HFFc6 (cell line): Measurements from ENCODE around the gene HDAC9. TPM values are rescaled to one million over a fixed set of nuclear protein-coding genes. Genes with fewer than 3 reads are reported as not detected.
A peak's percentile ranks its signal among the peaks of the same experiment; 100 is the strongest.

Source experiments
- DNase-seq: peaks from one replicate; pipeline ENCODE4 v3.0.0-alpha.2; 2018
- H3K27ac Mint-ChIP-seq: 2 replicates; pipeline ENCODE4 v1.8.0; 2020; ENCODE audit warnings: mild to moderate bottlenecking, mixed read lengths
- H3K27me3 Mint-ChIP-seq: 2 replicates; pipeline ENCODE4 v1.8.0; 2021; ENCODE audit warnings: mild to moderate bottlenecking, moderate library complexity, mixed read lengths; ENCODE audit not compliant: insufficient read depth
- H3K36me3 Mint-ChIP-seq: 2 replicates; pipeline ENCODE4 v1.8.0; 2021; ENCODE audit warnings: low read depth, mixed read lengths
- H3K4me1 Mint-ChIP-seq: 2 replicates; pipeline ENCODE4 v1.8.0; 2020; ENCODE audit warnings: low read depth, mixed read lengths
- H3K4me3 Mint-ChIP-seq: 2 replicates; pipeline ENCODE4 v1.8.0; 2020; ENCODE audit warnings: mild to moderate bottlenecking, moderate library complexity, mixed read lengths
- H3K9me3 Mint-ChIP-seq: 2 replicates; pipeline ENCODE4 v1.8.0; 2020; ENCODE audit warnings: mild to moderate bottlenecking, mixed read lengths
- CTCF ChIP-seq: fragments of 200-600 bp; sonication (generic); IDR thresholded peaks from 2 replicates; pipeline ENCODE4 v1.5.0; 2021; ENCODE audit warnings: antibody characterized with exemption, mild to moderate bottlenecking
- total RNA-seq, 6 experiments: library from RNA; stranded (reverse); fragmentation: NEBNext Ultra II Directional; extraction: Animal tissue kit (Norgen Biotek cat#: 25700); gene quantifications; 2 replicates in 1 of 6; 3 replicates in 5 of 6; pipeline ENCODE4 v1.2.3, GENCODE V29; 2021

Gene HDAC9
- total RNA-seq, 6 experiments from 2014 or later: 11.5 to 29.2 (median 13.2) TPM

GRCh38 chr7:18515067-18515466 is 19.5 kb downstream of the HDAC9 start:
- no peaks in the 10 kb centered on the region for H3K9me3 Mint-ChIP-seq
- H3K4me1 Mint-ChIP-seq: peaks cover 80% of the 10 kb centered on the region
- peak; percentile 45 for DNase-seq
- H3K4me3 Mint-ChIP-seq: peak overlapping the region; percentile 47; the same call in 1 of the 2 replicates
- peaks cover 39% of the 10 kb centered on the region for H3K36me3 Mint-ChIP-seq
- no peak for TF ChIP-seq CTCF
- H3K27ac Mint-ChIP-seq: peak overlapping the region; percentile 81
- no peaks in the 10 kb centered on the region; the same call in 1 of the 2 replicates for H3K27me3 Mint-ChIP-seq

- peaks cover 47% of the 10 kb centered on the region for H3K36me3 Mint-ChIP-seq
- no peak for DNase-seq
- H3K4me3 Mint-ChIP-seq: no peak overlapping the region
- peaks cover 80% of the 10 kb centered on the region for H3K4me1 Mint-ChIP-seq
- no peak for TF ChIP-seq CTCF
- no peak overlapping the region for H3K27ac Mint-ChIP-seq
- no peaks in the 10 kb centered on the region for H3K9me3 Mint-ChIP-seq
- H3K27me3 Mint-ChIP-seq: no peaks in the 10 kb centered on the region; the same call in 1 of the 2 replicates
These were observed 22.1 kb downstream of the HDAC9 start for GRCh38 chr7:18517646-18518045.

GRCh38 chr7:18518555-18518954 is 23.0 kb downstream of the HDAC9 start:
- DNase-seq: no peak
- Mint-ChIP-seq H3K36me3 (peaks cover 48% of the 10 kb centered on the region), H3K4me1 (peaks cover 80% of the 10 kb centered on the region), H3K9me3 (no peaks in the 10 kb centered on the region), H3K4me3 (no peak overlapping the region), H3K27me3 (no peaks in the 10 kb centered on the region; the same call in 1 of the 2 replicates), H3K27ac (no peak overlapping the region)
- TF ChIP-seq CTCF: no peak

GRCh38 chr7:18520450-18521235 is 25.1 kb downstream of the HDAC9 start:
- no peak for TF ChIP-seq CTCF
- Mint-ChIP-seq H3K4me3 (peak overlapping the region; percentile 70), H3K9me3 (no peaks in the 10 kb centered on the region), H3K27me3 (no peaks in the 10 kb centered on the region; the same call in 1 of the 2 replicates), H3K27ac (peak overlapping the region; percentile 86), H3K4me1 (peaks cover 67% of the 10 kb centered on the region), H3K36me3 (peaks cover 47% of the 10 kb centered on the region)
- DNase-seq: peak; percentile 68

- no peaks in the 10 kb centered on the region for H3K9me3 Mint-ChIP-seq
- H3K4me3 Mint-ChIP-seq: peak overlapping the region; percentile 70; the same call in 1 of the 2 replicates
- no peak for TF ChIP-seq CTCF
- peaks cover 47% of the 10 kb centered on the region for H3K36me3 Mint-ChIP-seq
- peak overlapping the region; percentile 86 for H3K27ac Mint-ChIP-seq
- peaks cover 67% of the 10 kb centered on the region for H3K4me1 Mint-ChIP-seq
- H3K27me3 Mint-ChIP-seq: no peaks in the 10 kb centered on the region; the same call in 1 of the 2 replicates
- DNase-seq: no peak
These were observed 25.7 kb downstream of the HDAC9 start for GRCh38 chr7:18521236-18521589.
